Naive thymus-derived CD4-positive, alpha-beta T cell (primary cell): Measurements from ENCODE around the gene STK24. TPM values are rescaled to one million over a fixed set of nuclear protein-coding genes. Genes with fewer than 3 reads are reported as not detected.

ENCODE experiments used
- ATAC-seq: fragments of 150-1000 bp; cut with Tn5 transposase; 2 replicates; pipeline ENCODE4 v1.10.0; 2021; ENCODE audit warnings: mild to moderate bottlenecking, moderate library complexity
- CTCF ChIA-PET: fragments of 350-600 bp; sonication (Branson Sonifier 250); formaldehyde crosslinking; loops from one replicate; lab custom pipeline; 2021; ENCODE audit warnings: antibody characterized with exemption; lab: Charles Lee
- POLR2A ChIA-PET: fragments of 350-600 bp; sonication (Branson Sonifier 250); formaldehyde crosslinking; loops from one replicate; lab custom pipeline; 2021; ENCODE audit warnings: antibody characterized with exemption, inconsistent platforms; lab: Charles Lee
- DNase-seq, 9 donors: peaks; one replicate each; pipeline versions ENCODE4 v3.0.0 to v3.0.0-alpha.2; 2020 to 2022; ENCODE audit warnings: mixed read lengths in 1 of 9
- H3K27ac ChIP-seq: one replicate; pipeline ENCODE4 v1.7.0; 2013; ENCODE audit warnings: mild to moderate bottlenecking, low read depth, low read length, moderate library complexity
- H3K27me3 ChIP-seq, 2 donors: one replicate each; pipeline ENCODE4 v1.7.0; 2013; ENCODE audit warnings: low read length in 2 of 2, mild to moderate bottlenecking in 2 of 2, moderate library complexity in 2 of 2; ENCODE audit not compliant: control insufficient read depth in 2 of 2, insufficient read depth in 2 of 2
- H3K36me3 ChIP-seq, 3 experiments: 1 replicate in 2 of 3; 2 replicates in 1 of 3; pipeline ENCODE4 v1.7.0; 2013; ENCODE audit warnings: low read length in 3 of 3, mild to moderate bottlenecking in 3 of 3, moderate library complexity in 1 of 3; ENCODE audit not compliant: insufficient read depth in 3 of 3, control insufficient read depth in 2 of 3
- H3K4me1 ChIP-seq, 2 donors: one replicate each; pipeline ENCODE4 v1.7.0; 2013; ENCODE audit warnings: low read length in 2 of 2, mild to moderate bottlenecking in 2 of 2, moderate library complexity in 1 of 2; ENCODE audit not compliant: control insufficient read depth in 2 of 2, insufficient read depth in 2 of 2
- H3K4me3 ChIP-seq: 2 replicates; pipeline ENCODE4 v1.7.0; 2013; ENCODE audit warnings: mild to moderate bottlenecking, low read length
- H3K9me3 ChIP-seq, 3 experiments: 1 replicate in 2 of 3; 2 replicates in 1 of 3; pipeline ENCODE4 v1.7.0; 2013; ENCODE audit warnings: low read length in 3 of 3; ENCODE audit not compliant: control insufficient read depth in 2 of 3
- H3K27ac Mint-ChIP-seq, 9 donors: one replicate each; pipeline ENCODE4 v1.8.0; 2020 to 2022; ENCODE audit warnings: mixed read lengths in 9 of 9, mild to moderate bottlenecking in 8 of 9, moderate library complexity in 5 of 9, inconsistent platforms in 2 of 9
- H3K27me3 Mint-ChIP-seq, 5 donors: one replicate each; pipeline ENCODE4 v1.8.0; 2021 to 2022; ENCODE audit warnings: mixed read lengths in 5 of 5, mild to moderate bottlenecking in 1 of 5
- H3K36me3 Mint-ChIP-seq, 5 donors: one replicate each; pipeline ENCODE4 v1.8.0; 2020 to 2022; ENCODE audit warnings: mixed read lengths in 5 of 5, mild to moderate bottlenecking in 3 of 5, inconsistent platforms in 1 of 5
- H3K4me1 Mint-ChIP-seq, 7 donors: one replicate each; pipeline ENCODE4 v1.8.0; 2020 to 2022; ENCODE audit warnings: mixed read lengths in 7 of 7, mild to moderate bottlenecking in 3 of 7, inconsistent platforms in 1 of 7
- H3K4me3 Mint-ChIP-seq, 10 donors: one replicate each; pipeline ENCODE4 v1.8.0; 2020 to 2022; ENCODE audit warnings: mild to moderate bottlenecking in 10 of 10, mixed read lengths in 10 of 10, moderate library complexity in 6 of 10, inconsistent platforms in 2 of 10
- H3K9me3 Mint-ChIP-seq, 11 donors: one replicate each; pipeline ENCODE4 v1.8.0; 2020 to 2022; ENCODE audit warnings: mixed read lengths in 11 of 11, mild to moderate bottlenecking in 4 of 11, inconsistent platforms in 1 of 11, moderate library complexity in 1 of 11
- intact Hi-C, 2 donors: fragments of 100-400 bp; cut with micrococcal nuclease; formaldehyde crosslinking; loops; one replicate each; pipeline ENCODE4 v1.15.1; 2023
- polyA plus RNA-seq, 2 donors: library from polyadenylated mRNA; unstranded; fragments of 300-500 nt; fragmentation: Illumina TruSeq; gene quantifications; one replicate each; pipeline ENCODE4 v1.2.3, GENCODE V29; 2021
- total RNA-seq, 6 experiments: library from RNA in 5 of 6; stranded (reverse) in 5 of 6; gene quantifications; 1 replicate in 5 of 6; 2 replicates in 1 of 6; pipeline ENCODE4 v1.2.3 and lab custom pipeline; 2021 to 2026

STK24 gene
- total and polyA plus RNA-seq, 7 experiments from 2014 or later: 29.8 to 148 (median 94.4) TPM

GRCh38 chr13:98476106-98476505 lies 100.8 kb downstream of the STK24 start:
- Histone ChIP-seq H3K4me3 (peak overlapping the region; percentile 48), H3K4me1 (peaks cover 34 to 36% of the 10 kb centered on the region in 2 donors), H3K9me3 (no peaks in the 10 kb centered on the region), H3K27ac (peak overlapping the region; percentile 52), H3K27me3 (no peaks in the 10 kb centered on the region), H3K36me3 (peaks cover 0 to 39% (median 6%) of the 10 kb centered on the region in 3 experiments)
- POLR2A ChIA-PET: interaction anchor here (0.9 to 1.7 kb wide), 6 partner anchors 9 to 101 kb away, joined by 3 to 5 read pairs (median 3); no protein-coding TSS in a partner anchor
- intact Hi-C loops: loop anchor here (1.0 to 10.0 kb wide), 14 partner anchors 8 to 501 kb away; partner anchors contain the start of gene STK24 (in 1 of the 2)
- peaks cover 53 to 76% (median 67%) of the 10 kb centered on the region in 7 donors for H3K4me1 Mint-ChIP-seq
- H3K9me3 Mint-ChIP-seq: no peaks in the 10 kb centered on the region
- H3K27me3 Mint-ChIP-seq: no peaks in the 10 kb centered on the region
- H3K4me3 Mint-ChIP-seq: peak overlapping the region; percentile 52 to 86 (median 76)
- peak in 2 of 9 donors; percentile 57 to 61 for DNase-seq
- CTCF ChIA-PET: interaction anchor here (1.2 kb wide), 1 partner anchor 178 kb away, joined by 4 read pairs; no protein-coding TSS in a partner anchor
- H3K36me3 Mint-ChIP-seq: peaks cover 8 to 49% (median 36%) of the 10 kb centered on the region in 5 donors
- ATAC-seq: peak; percentile 37
- peak overlapping the region; percentile 82 to 94 (median 86) for H3K27ac Mint-ChIP-seq

- peaks cover 8 to 47% (median 33%) of the 10 kb centered on the region in 5 donors for H3K36me3 Mint-ChIP-seq
- H3K27ac ChIP-seq: no peak overlapping the region
- H3K36me3 ChIP-seq: peaks cover 0 to 40% (median 6%) of the 10 kb centered on the region in 3 experiments
- no peak overlapping the region for H3K4me3 ChIP-seq
- POLR2A ChIA-PET: interaction anchor here (0.8 to 1.7 kb wide), 5 partner anchors 9 to 102 kb away, joined by 3 to 5 read pairs (median 3); partner anchors contain the start of gene STK24
- no peaks in the 10 kb centered on the region for H3K27me3 ChIP-seq
- no peaks in the 10 kb centered on the region for H3K9me3 ChIP-seq
- ATAC-seq (no peak), DNase-seq (no peak)
- intact Hi-C loops: loop anchor here in 1 of 2 donors (10.0 kb wide), 1 partner anchor 501 kb away; no protein-coding TSS in a partner anchor
- H3K4me1 Mint-ChIP-seq: peaks cover 49 to 73% (median 64%) of the 10 kb centered on the region in 7 donors
- H3K27me3 Mint-ChIP-seq: no peaks in the 10 kb centered on the region
- no peak overlapping the region for H3K4me3 Mint-ChIP-seq
- H3K27ac Mint-ChIP-seq: peak overlapping the region in 4 of 9 donors; percentile 17 to 81 (median 27)
- no peaks in the 10 kb centered on the region for H3K9me3 Mint-ChIP-seq
- CTCF ChIA-PET: interaction anchor here (1.2 kb wide), 1 partner anchor 179 kb away, joined by 4 read pairs; no protein-coding TSS in a partner anchor
- H3K4me1 ChIP-seq: peaks cover 29 to 36% of the 10 kb centered on the region in 2 donors
Observed at GRCh38 chr13:98475522-98475921, 101.4 kb downstream of the STK24 start.

GRCh38 chr13:98474761-98475160 lies 102.1 kb downstream of the STK24 start:
- no peak overlapping the region for H3K4me3 ChIP-seq
- Mint-ChIP-seq H3K27me3 (no peaks in the 10 kb centered on the region), H3K36me3 (peaks cover 8 to 47% (median 33%) of the 10 kb centered on the region in 5 donors), H3K27ac (peak overlapping the region in 2 of 9 donors; percentile 59), H3K4me3 (no peak overlapping the region), H3K9me3 (no peaks in the 10 kb centered on the region), H3K4me1 (peaks cover 47 to 74% (median 62%) of the 10 kb centered on the region in 7 donors)
- DNase-seq: no peak
- H3K9me3 ChIP-seq: no peaks in the 10 kb centered on the region
- H3K27ac ChIP-seq: no peak overlapping the region
- no peak for ATAC-seq
- POLR2A ChIA-PET: no interaction called here
- CTCF ChIA-PET: interaction anchor here (1.0 to 1.1 kb wide), 2 partner anchors 30 to 173 kb away, joined by 3 read pairs; no protein-coding TSS in a partner anchor
- no peaks in the 10 kb centered on the region for H3K27me3 ChIP-seq
- intact Hi-C loops: loop anchor here in 1 of 2 donors (10.0 kb wide), 1 partner anchor 500 kb away; no protein-coding TSS in a partner anchor
- H3K4me1 ChIP-seq: peaks cover 27 to 36% of the 10 kb centered on the region in 2 donors
- peaks cover 0 to 40% (median 6%) of the 10 kb centered on the region in 3 experiments for H3K36me3 ChIP-seq

GRCh38 chr13:98474292-98474691 lies 102.6 kb downstream of the STK24 start:
- H3K36me3 Mint-ChIP-seq: peaks cover 8 to 47% (median 33%) of the 10 kb centered on the region in 5 donors
- no peaks in the 10 kb centered on the region for H3K9me3 Mint-ChIP-seq
- Histone ChIP-seq H3K4me3 (no peak overlapping the region), H3K36me3 (peaks cover 0 to 41% (median 6%) of the 10 kb centered on the region in 3 experiments), H3K9me3 (no peaks in the 10 kb centered on the region), H3K27ac (no peak overlapping the region), H3K4me1 (peaks cover 26 to 36% of the 10 kb centered on the region in 2 donors), H3K27me3 (no peaks in the 10 kb centered on the region)
- intact Hi-C loops: loop anchor here in 1 of 2 donors (10.0 kb wide), 1 partner anchor 499 kb away; no protein-coding TSS in a partner anchor
- ChIA-PET POLR2A (no interaction called here), CTCF (interaction anchor here (1.0 to 1.1 kb wide), 2 partner anchors 29 to 173 kb away, joined by 3 read pairs; no protein-coding TSS in a partner anchor)
- ATAC-seq (no peak), DNase-seq (no peak)
- H3K4me1 Mint-ChIP-seq: peaks cover 42 to 71% (median 58%) of the 10 kb centered on the region in 7 donors
- no peak overlapping the region for H3K4me3 Mint-ChIP-seq
- peak overlapping the region in 5 of 9 donors; percentile 5 to 60 (median 59) for H3K27ac Mint-ChIP-seq
- no peaks in the 10 kb centered on the region for H3K27me3 Mint-ChIP-seq

- H3K4me1 ChIP-seq: peaks cover 26 to 34% of the 10 kb centered on the region in 2 donors
- H3K36me3 ChIP-seq: peaks cover 0 to 46% (median 6%) of the 10 kb centered on the region in 3 experiments
- peaks cover 38 to 68% (median 52%) of the 10 kb centered on the region in 7 donors for H3K4me1 Mint-ChIP-seq
- ATAC-seq (no peak), DNase-seq (no peak)
- H3K4me3 ChIP-seq: no peak overlapping the region
- H3K9me3 Mint-ChIP-seq: no peaks in the 10 kb centered on the region
- no peak overlapping the region for H3K27ac ChIP-seq
- peaks cover 8 to 47% (median 33%) of the 10 kb centered on the region in 5 donors for H3K36me3 Mint-ChIP-seq
- ChIA-PET CTCF (interaction anchor here (1.1 kb wide), 2 partner anchors 29 to 179 kb away, joined by 3 to 4 read pairs; no protein-coding TSS in a partner anchor), POLR2A (interaction anchor here (0.6 kb wide), 1 partner anchor 947 kb away, joined by 3 read pairs; no protein-coding TSS in a partner anchor)
- no peaks in the 10 kb centered on the region for H3K27me3 Mint-ChIP-seq
- H3K27ac Mint-ChIP-seq: peak overlapping the region in 6 of 9 donors; percentile 51 to 62 (median 59)
- intact Hi-C loops: loop anchor here in 1 of 2 donors (10.0 kb wide), 1 partner anchor 499 kb away; no protein-coding TSS in a partner anchor
- H3K4me3 Mint-ChIP-seq: peak overlapping the region in 1 of 10 donors; percentile 2
- H3K9me3 ChIP-seq: no peaks in the 10 kb centered on the region
- H3K27me3 ChIP-seq: no peaks in the 10 kb centered on the region
Observed at GRCh38 chr13:98473788-98474144, 103.1 kb downstream of the STK24 start.

- H3K27me3 Mint-ChIP-seq: no peaks in the 10 kb centered on the region
- POLR2A ChIA-PET: interaction anchor here (0.6 kb wide), 1 partner anchor 947 kb away, joined by 3 read pairs; no protein-coding TSS in a partner anchor
- no peaks in the 10 kb centered on the region for H3K9me3 Mint-ChIP-seq
- H3K27ac ChIP-seq: no peak overlapping the region
- H3K4me1 Mint-ChIP-seq: peaks cover 33 to 64% (median 47%) of the 10 kb centered on the region in 7 donors
- no peaks in the 10 kb centered on the region for H3K27me3 ChIP-seq
- ATAC-seq (no peak), DNase-seq (no peak)
- peaks cover 8 to 48% (median 33%) of the 10 kb centered on the region in 5 donors for H3K36me3 Mint-ChIP-seq
- no peak overlapping the region for H3K4me3 ChIP-seq
- no peaks in the 10 kb centered on the region for H3K9me3 ChIP-seq
- CTCF ChIA-PET: interaction anchor here (1.1 kb wide), 2 partner anchors 28 to 180 kb away, joined by 3 to 4 read pairs; no protein-coding TSS in a partner anchor
- no peak overlapping the region for H3K4me3 Mint-ChIP-seq
- intact Hi-C loops: loop anchor here in 1 of 2 donors (10.0 kb wide), 1 partner anchor 498 kb away; no protein-coding TSS in a partner anchor
- H3K36me3 ChIP-seq: peaks cover 0 to 51% (median 6%) of the 10 kb centered on the region in 3 experiments
- H3K27ac Mint-ChIP-seq: peak overlapping the region in 8 of 9 donors; percentile 15 to 88 (median 68)
- H3K4me1 ChIP-seq: peaks cover 23 to 29% of the 10 kb centered on the region in 2 donors
Observed at GRCh38 chr13:98473135-98473787, 103.6 kb downstream of the STK24 start.
